PC-9 (cell line): ENCODE measurements around the gene FAM53A.

Experiments used
- EZH2 ChIP-seq: fragments of 200-600 bp; sonication (generic); IDR thresholded peaks from 2 replicates; pipeline ENCODE4 v1.8.0; 2017; ENCODE audit warnings: antibody characterized with exemption, low read depth
- TF ChIP-seq, protein P1 (sequence below): fragments of 200-600 bp; sonication (generic); conservative IDR thresholded peaks from 2 replicates; pipeline ENCODE4 v1.6.1; 2017; ENCODE audit warnings: mixed run types, antibody characterized with exemption, mild to moderate bottlenecking, moderate library complexity

GRCh38 chr4:1623400-1623799 lies 60.7 kb downstream of the FAM53A start:
- TF ChIP-seq, protein P1, sequence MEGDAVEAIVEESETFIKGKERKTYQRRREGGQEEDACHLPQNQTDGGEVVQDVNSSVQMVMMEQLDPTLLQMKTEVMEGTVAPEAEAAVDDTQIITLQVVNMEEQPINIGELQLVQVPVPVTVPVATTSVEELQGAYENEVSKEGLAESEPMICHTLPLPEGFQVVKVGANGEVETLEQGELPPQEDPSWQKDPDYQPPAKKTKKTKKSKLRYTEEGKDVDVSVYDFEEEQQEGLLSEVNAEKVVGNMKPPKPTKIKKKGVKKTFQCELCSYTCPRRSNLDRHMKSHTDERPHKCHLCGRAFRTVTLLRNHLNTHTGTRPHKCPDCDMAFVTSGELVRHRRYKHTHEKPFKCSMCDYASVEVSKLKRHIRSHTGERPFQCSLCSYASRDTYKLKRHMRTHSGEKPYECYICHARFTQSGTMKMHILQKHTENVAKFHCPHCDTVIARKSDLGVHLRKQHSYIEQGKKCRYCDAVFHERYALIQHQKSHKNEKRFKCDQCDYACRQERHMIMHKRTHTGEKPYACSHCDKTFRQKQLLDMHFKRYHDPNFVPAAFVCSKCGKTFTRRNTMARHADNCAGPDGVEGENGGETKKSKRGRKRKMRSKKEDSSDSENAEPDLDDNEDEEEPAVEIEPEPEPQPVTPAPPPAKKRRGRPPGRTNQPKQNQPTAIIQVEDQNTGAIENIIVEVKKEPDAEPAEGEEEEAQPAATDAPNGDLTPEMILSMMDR, result no peak
- TF ChIP-seq EZH2, result no peak
